Esophagus muscularis mucosa (tissue), 4 donors: ENCODE data around the gene ETV1.

Source experiments
- CTCF ChIP-seq, 3 experiments: fragments of 200-600 bp in 2 of 3; fragments of 450-650 bp in 1 of 3; sonication (generic) in 2 of 3; IDR thresholded peaks; one replicate each; pipeline ENCODE4 v1.5.1; 2017 to 2019; ENCODE audit warnings: antibody characterized with exemption in 3 of 3, mild to moderate bottlenecking in 2 of 3, moderate library complexity in 1 of 3
- EP300 ChIP-seq: sonication (generic); formaldehyde crosslinking; IDR thresholded peaks from one replicate; pipeline ENCODE4 v1.6.1; 2017; ENCODE audit warnings: antibody characterized with exemption
- POLR2A ChIP-seq: fragments of 450-650 bp; IDR thresholded peaks from one replicate; pipeline ENCODE4 v1.6.1; 2017; ENCODE audit warnings: antibody characterized with exemption, moderate library complexity, mild to moderate bottlenecking, low read depth

GRCh38 chr7:13965077-13965476 is 24.4 kb downstream of the ETV1 start:
- no peak for TF ChIP-seq EP300
- no peak for TF ChIP-seq POLR2A
- TF ChIP-seq CTCF (IDR thresholded peaks at IDR 0.05): no peak
